Measurements from ENCODE around the gene ADCY9. TPM values are rescaled to one million over a fixed set of nuclear protein-coding genes. Genes with fewer than 3 reads are reported as not detected.
A peak's percentile ranks its signal among the peaks of the same experiment; 100 is the strongest.

The ADCY9 gene
- total RNA-seq, 1 donor from 2014 or later: 6.7 TPM

- no peak for DNase-seq (ENCODE audit: low read depth in 2 of 2)
Measured at GRCh38 chr16:4123616-4124300, 7.5 kb upstream of the ADCY9 start.

- DNase-seq (ENCODE audit: low read depth in 2 of 2): no peak
Measured at GRCh38 chr16:4120176-4120575, 3.9 kb upstream of the ADCY9 start.

- DNase-seq (ENCODE audit: low read depth in 2 of 2): no peak
Measured at GRCh38 chr16:4117250-4117578, 972 bp upstream of the ADCY9 start.

- no peak for DNase-seq (ENCODE audit: low read depth in 2 of 2)
Measured at GRCh38 chr16:4115949-4116318, 308 bp downstream of the ADCY9 start.

- peak in 1 of 2 donors; percentile 66 for DNase-seq (ENCODE audit: low read depth in 2 of 2)
Measured at GRCh38 chr16:4115209-4115948, 863 bp downstream of the ADCY9 start.

- DNase-seq (ENCODE audit: low read depth in 2 of 2): no peak
Measured at GRCh38 chr16:4114257-4115208, 1.7 kb downstream of the ADCY9 start.

- DNase-seq (ENCODE audit: low read depth in 2 of 2): no peak
Measured at GRCh38 chr16:4113358-4114256, 2.6 kb downstream of the ADCY9 start.

GRCh38 chr16:4111748-4112696, 4.2 kb downstream of the ADCY9 start:
- DNase-seq (ENCODE audit: low read depth in 2 of 2): peak in 1 of 2 donors; percentile 34

GRCh38 chr16:4110680-4111079, 5.6 kb downstream of the ADCY9 start:
- DNase-seq (ENCODE audit: low read depth in 2 of 2): no peak

- DNase-seq (ENCODE audit: low read depth in 2 of 2): no peak
Measured at GRCh38 chr16:4110065-4110464, 6.2 kb downstream of the ADCY9 start.

- DNase-seq (ENCODE audit: low read depth in 2 of 2): no peak
Measured at GRCh38 chr16:4109250-4109736, 6.9 kb downstream of the ADCY9 start.

- no peak for DNase-seq (ENCODE audit: low read depth in 2 of 2)
Measured at GRCh38 chr16:4106516-4106915, 9.7 kb downstream of the ADCY9 start.

GRCh38 chr16:4105848-4106247, 10.4 kb downstream of the ADCY9 start:
- DNase-seq (ENCODE audit: low read depth in 2 of 2): no peak

- no peak for DNase-seq (ENCODE audit: low read depth in 2 of 2)
Measured at GRCh38 chr16:4103745-4104144, 12.5 kb downstream of the ADCY9 start.

- DNase-seq (ENCODE audit: low read depth in 2 of 2): no peak
Measured at GRCh38 chr16:4101421-4102219, 14.6 kb downstream of the ADCY9 start.

- peak; percentile 22 to 40 for DNase-seq (ENCODE audit: low read depth in 2 of 2)
Measured at GRCh38 chr16:4098501-4098900, 17.7 kb downstream of the ADCY9 start.

GRCh38 chr16:4097826-4098240, 18.4 kb downstream of the ADCY9 start:
- DNase-seq (ENCODE audit: low read depth in 2 of 2): peak in 1 of 2 donors; percentile 26

- no peak for DNase-seq (ENCODE audit: low read depth in 2 of 2)
Measured at GRCh38 chr16:4096509-4096908, 19.7 kb downstream of the ADCY9 start.
